Kidney (tissue), 14 donors: Measurements from ENCODE around the gene ARIH2. TPM values are rescaled to one million over a fixed set of nuclear protein-coding genes. Genes with fewer than 3 reads are reported as not detected.

Experiments used
- DNase-seq, 5 donors: peaks; one replicate each; pipeline ENCODE4 v3.0.0-alpha.2; 2013 to 2020
- FAIRE-seq: peaks from 2 replicates; lab custom pipeline; 2012; peaks lifted over from hg19 to GRCh38; lab: Jason Lieb, UNC
- H3K27ac ChIP-seq, 2 donors: one replicate each; pipeline ENCODE4 v1.7.0; 2013; ENCODE audit warnings: low read depth in 2 of 2, low read length in 2 of 2, inconsistent platforms in 1 of 2
- H3K27me3 ChIP-seq: one replicate; pipeline ENCODE4 v1.7.1; 2013; ENCODE audit warnings: low read length, inconsistent platforms; ENCODE audit not compliant: control insufficient read depth, insufficient read depth
- H3K36me3 ChIP-seq, 3 donors: one replicate each; pipeline versions ENCODE4 v1.7.0 to v1.7.1; 2013; ENCODE audit warnings: low read length in 3 of 3, control low read depth in 1 of 3, inconsistent platforms in 1 of 3; ENCODE audit not compliant: insufficient read depth in 3 of 3, control insufficient read depth in 2 of 3
- H3K4me1 ChIP-seq, 3 donors: one replicate each; pipeline versions ENCODE4 v1.7.0 to v1.7.1; 2013; ENCODE audit warnings: low read length in 3 of 3, inconsistent platforms in 1 of 3, low read depth in 1 of 3; ENCODE audit not compliant: control insufficient read depth in 2 of 3, insufficient read depth in 2 of 3
- H3K4me3 ChIP-seq, 3 donors: one replicate each; pipeline versions ENCODE4 v1.7.0 to v1.8.1; 2013; ENCODE audit warnings: low read length in 3 of 3, control low read depth in 1 of 3, inconsistent platforms in 1 of 3
- H3K9ac ChIP-seq, 3 donors: one replicate each; pipeline versions ENCODE4 v1.7.0 to v1.7.1; 2013; ENCODE audit warnings: low read length in 3 of 3, control low read depth in 1 of 3, inconsistent platforms in 1 of 3
- H3K9me3 ChIP-seq, 3 donors: one replicate each; pipeline versions ENCODE4 v1.7.0 to v1.7.1; 2013; ENCODE audit warnings: low read length in 3 of 3, control low read depth in 1 of 3, inconsistent platforms in 1 of 3; ENCODE audit not compliant: control insufficient read depth in 2 of 3, insufficient read depth in 1 of 3
- CTCF ChIP-seq: IDR thresholded peaks from 3 replicates; pipeline ENCODE4 v1.5.1; 2012; ENCODE audit warnings: mild to moderate bottlenecking, moderate library complexity, borderline replicate concordance; ENCODE audit not compliant: insufficient read depth; ENCODE audit errors: extremely low read depth
- intact Hi-C: fragments of 100-400 bp; cut with DNase I; formaldehyde crosslinking; loops from one replicate; pipeline ENCODE4 v1.11.1; 2022
- polyA plus RNA-seq: library from polyadenylated mRNA; stranded (reverse); fragments of 350-450 nt; fragmentation: Illumina TruSeq; extraction: RNeasy Lipid Tissue Mini Kit (QIAGEN cat#74804); gene quantifications from one replicate; pipeline ENCODE4 v1.2.3, GENCODE V29; 2014; ENCODE audit warnings: low read depth, low replicate concordance; ENCODE audit not compliant: insufficient read depth
- total RNA-seq: library from RNA; stranded (reverse); fragmentation: NEBNext Ultra II Directional; extraction: Animal tissue kit (Norgen Biotek cat#: 25700); gene quantifications from one replicate; pipeline ENCODE4 v1.2.1, GENCODE V29; 2021
- donor health status: control.
- donor health status: control.
- donor health status: control.
- donor health status: control.
- donor health status: control.
- donor health status: DM: yes; HTN: yes; CAD: no.
- donor health status: Normal renal cell carcinoma (clear cell type).

The ARIH2 gene
- total and polyA plus RNA-seq, 2 donors from 2014 or later = 30.4 to 75.7 TPM

- H3K9me3 ChIP-seq = no peaks in the 10 kb centered on the region
- intact Hi-C loops = no loop called here
- no peak overlapping the region for H3K4me3 ChIP-seq
- H3K36me3 ChIP-seq = peaks cover 13 to 50% (median 36%) of the 10 kb centered on the region in 3 donors
- DNase-seq (no peak), FAIRE-seq (no peak)
- H3K4me1 ChIP-seq = no peaks in the 10 kb centered on the region
- H3K27me3 ChIP-seq = no peaks in the 10 kb centered on the region
- H3K9ac ChIP-seq = no peak overlapping the region
- TF ChIP-seq CTCF = no peak
- H3K27ac ChIP-seq = no peak overlapping the region
Observed at GRCh38 chr3:48983096-48983495, 64.5 kb downstream of the ARIH2 start.

GRCh38 chr3:48984663-48985062 lies 66.0 kb downstream of the ARIH2 start:
- H3K27ac ChIP-seq = no peak overlapping the region
- FAIRE-seq = no peak
- no peak overlapping the region for H3K4me3 ChIP-seq
- no peaks in the 10 kb centered on the region for H3K27me3 ChIP-seq
- intact Hi-C loops = no loop called here
- peaks cover 0 to 8% (median 5%) of the 10 kb centered on the region in 3 donors for H3K4me1 ChIP-seq
- no peak overlapping the region for H3K9ac ChIP-seq
- TF ChIP-seq CTCF = no peak
- no peaks in the 10 kb centered on the region for H3K9me3 ChIP-seq
- no peak for DNase-seq
- peaks cover 7 to 42% (median 28%) of the 10 kb centered on the region in 3 donors for H3K36me3 ChIP-seq

DNA sequence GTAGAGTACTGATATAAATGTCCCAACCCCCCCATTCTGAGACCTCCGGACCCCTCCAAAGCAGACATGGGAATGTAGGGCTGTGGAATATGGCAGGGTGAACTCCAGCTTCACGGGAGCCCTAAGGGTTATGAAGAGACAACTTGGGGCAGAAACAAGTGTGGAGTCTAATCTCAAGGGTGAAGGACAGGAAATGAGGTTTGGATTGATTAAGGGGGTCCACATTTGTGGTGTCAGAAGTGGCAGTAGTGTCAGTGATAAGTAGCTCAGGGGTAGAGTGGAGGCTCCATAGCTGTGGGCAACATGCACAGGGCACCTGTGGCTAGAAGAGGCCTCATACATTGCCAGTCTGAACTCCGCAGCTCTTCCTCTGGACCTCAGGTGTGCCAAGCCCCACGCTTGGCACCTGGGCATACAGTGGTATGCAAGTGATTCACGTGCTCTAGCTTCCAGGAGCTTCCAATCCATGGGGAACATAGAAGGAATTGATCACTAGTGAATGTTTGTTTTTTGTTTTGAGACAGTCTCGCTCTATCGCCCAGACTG lies 67.3 kb downstream of the ARIH2 start:
- H3K4me3 ChIP-seq = no peak overlapping the region
- FAIRE-seq = no peak
- H3K4me1 ChIP-seq = peaks cover 0 to 12% (median 5%) of the 10 kb centered on the region in 3 donors
- no peak for DNase-seq
- intact Hi-C loops = no loop called here
- TF ChIP-seq CTCF = no peak
- H3K9me3 ChIP-seq = no peaks in the 10 kb centered on the region
- H3K27me3 ChIP-seq = no peaks in the 10 kb centered on the region
- peaks cover 5 to 32% (median 21%) of the 10 kb centered on the region in 3 donors for H3K36me3 ChIP-seq
- no peak overlapping the region for H3K9ac ChIP-seq
- no peak overlapping the region for H3K27ac ChIP-seq
